Measurements from ENCODE around the gene MZT2B. TPM values are rescaled to one million over a fixed set of nuclear protein-coding genes. Genes with fewer than 3 reads are reported as not detected.
"Not testable (repeated sequence)": the region's sequence is repeated elsewhere in the genome, so short reads cannot be mapped to it uniquely, and the experiment has no call there.

The MZT2B gene
- total and polyA plus RNA-seq, 2 donors (not counting 1 experiment from before 2014, with no cell fraction given) = 119 to 152 TPM

DNA sequence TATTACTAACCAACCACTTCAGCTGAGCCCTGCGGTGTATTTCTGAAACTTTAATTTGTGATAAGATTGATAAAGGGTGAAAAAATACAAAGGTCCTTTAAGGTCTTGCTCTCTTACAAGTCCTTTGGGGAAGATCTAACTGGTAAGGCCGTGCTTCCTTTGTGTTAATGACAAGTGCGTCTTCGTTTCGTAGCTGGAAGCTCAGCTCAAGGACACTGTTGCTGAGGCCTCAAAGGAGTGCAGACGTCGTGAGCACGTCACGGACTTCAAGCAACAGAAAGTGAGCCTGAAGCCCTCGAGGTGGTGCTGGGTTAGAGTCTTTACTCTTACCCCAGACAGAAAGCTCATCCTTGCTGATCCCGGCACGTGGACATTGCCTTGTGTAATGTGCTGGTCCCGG lies 25.0 kb downstream of the MZT2B start:
- H3K27me3 ChIP-seq (replicated peaks in 1 of 4; ENCODE audit: control extremely low read depth in 1 of 4, control insufficient read depth in 3 of 4, insufficient read depth in 4 of 4, low read length in 3 of 4); H3K4me1 Mint-ChIP-seq; POLR2A ChIA-PET; ATAC-seq (ENCODE audit: low read depth); H3K9me3 ChIP-seq (ENCODE audit: control extremely low read depth in 1 of 3, control insufficient read depth in 2 of 3, insufficient read depth in 1 of 3, low read length in 2 of 3); H4K20me1 ChIP-seq (ENCODE audit: control insufficient read depth, insufficient read depth, low read length, poor library complexity, severe bottlenecking); H3K27ac ChIP-seq (ENCODE audit: low read length in 2 of 2); H3K9ac ChIP-seq (ENCODE audit: low read length); CTCF ChIA-PET; H3K4me1 ChIP-seq (ENCODE audit: control insufficient read depth in 2 of 2, insufficient read depth in 2 of 2, low read length in 2 of 2); H3K27ac Mint-ChIP-seq; H3K9me3 Mint-ChIP-seq (ENCODE audit: insufficient read depth); H3K4me2 ChIP-seq (replicated peaks; ENCODE audit: low read depth, low read length, poor library complexity, severe bottlenecking); H3K4me3 ChIP-seq (ENCODE audit: control extremely low read depth in 1 of 5, extremely low read depth in 1 of 5, insufficient read depth in 1 of 5, low read depth in 2 of 5, low read length in 4 of 5); DNase-seq; H2AFZ ChIP-seq (ENCODE audit: insufficient read depth, low read depth, low read length, poor library complexity, severe bottlenecking); H3K4me3 Mint-ChIP-seq; H3K79me2 ChIP-seq (ENCODE audit: control insufficient read depth, insufficient read depth, low read length); intact Hi-C loops (cut with micrococcal nuclease); H3K36me3 ChIP-seq (replicated peaks in 1 of 2; ENCODE audit: control extremely low read depth in 1 of 2, control insufficient read depth in 1 of 2, extremely low read depth in 1 of 2, insufficient read depth in 2 of 2, low read length in 1 of 2): not testable (repeated sequence)
- WGBS (ENCODE audit: insufficient coverage) = 91% methylated on average over 4 of the region's 13 CpGs
- peaks cover 12% of the 10 kb centered on the region for H3K27me3 Mint-ChIP-seq

GRCh38 chr2:130219147-130219546 lies 37.1 kb downstream of the MZT2B start:
- H3K4me1 ChIP-seq (ENCODE audit: control insufficient read depth in 2 of 2, insufficient read depth in 2 of 2, low read length in 2 of 2); DNase-seq; H3K27ac ChIP-seq (ENCODE audit: low read length in 2 of 2); CTCF ChIA-PET; H3K9me3 ChIP-seq (ENCODE audit: control extremely low read depth in 1 of 3, control insufficient read depth in 2 of 3, insufficient read depth in 1 of 3, low read length in 2 of 3); H3K9ac ChIP-seq (ENCODE audit: low read length); H3K27ac Mint-ChIP-seq; H2AFZ ChIP-seq (ENCODE audit: insufficient read depth, low read depth, low read length, poor library complexity, severe bottlenecking); H3K36me3 ChIP-seq (replicated peaks in 1 of 2; ENCODE audit: control extremely low read depth in 1 of 2, control insufficient read depth in 1 of 2, extremely low read depth in 1 of 2, insufficient read depth in 2 of 2, low read length in 1 of 2); H4K20me1 ChIP-seq (ENCODE audit: control insufficient read depth, insufficient read depth, low read length, poor library complexity, severe bottlenecking); H3K79me2 ChIP-seq (ENCODE audit: control insufficient read depth, insufficient read depth, low read length); H3K4me3 ChIP-seq (ENCODE audit: control extremely low read depth in 1 of 5, extremely low read depth in 1 of 5, insufficient read depth in 1 of 5, low read depth in 2 of 5, low read length in 4 of 5); intact Hi-C loops (cut with micrococcal nuclease); POLR2A ChIA-PET; H3K4me2 ChIP-seq (replicated peaks; ENCODE audit: low read depth, low read length, poor library complexity, severe bottlenecking); H3K4me3 Mint-ChIP-seq; ATAC-seq (ENCODE audit: low read depth); H3K27me3 ChIP-seq (replicated peaks in 1 of 4; ENCODE audit: control extremely low read depth in 1 of 4, control insufficient read depth in 3 of 4, insufficient read depth in 4 of 4, low read length in 3 of 4); H3K4me1 Mint-ChIP-seq; H3K9me3 Mint-ChIP-seq (ENCODE audit: insufficient read depth): not testable (repeated sequence)
- peaks cover 32% of the 10 kb centered on the region for H3K27me3 Mint-ChIP-seq
- WGBS (ENCODE audit: insufficient coverage) = no CpG with 5 or more reads among the region's 2 CpGs

DNA sequence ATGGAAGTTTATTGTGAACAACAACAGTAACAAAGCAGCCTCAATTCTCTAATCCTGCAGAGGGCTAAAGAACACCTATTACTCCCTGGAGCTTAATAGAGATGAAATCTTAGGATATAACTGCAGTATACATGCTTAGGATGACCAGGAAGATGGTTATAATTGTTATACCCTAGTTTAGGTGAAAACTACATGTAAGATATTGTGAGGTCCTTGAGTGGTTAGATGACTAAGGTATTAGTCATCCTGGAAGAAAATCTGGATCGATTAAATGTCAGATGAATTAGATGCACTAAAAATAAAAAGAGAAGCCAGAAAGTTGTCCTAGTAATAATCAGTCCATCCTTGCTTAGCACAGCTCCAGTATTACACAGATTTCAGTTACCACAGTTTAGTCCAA lies 38.4 kb downstream of the MZT2B start:
- H3K36me3 ChIP-seq (replicated peaks in 1 of 2; ENCODE audit: control extremely low read depth in 1 of 2, control insufficient read depth in 1 of 2, extremely low read depth in 1 of 2, insufficient read depth in 2 of 2, low read length in 1 of 2); DNase-seq; H3K4me2 ChIP-seq (replicated peaks; ENCODE audit: low read depth, low read length, poor library complexity, severe bottlenecking); H3K79me2 ChIP-seq (ENCODE audit: control insufficient read depth, insufficient read depth, low read length); H3K4me1 ChIP-seq (ENCODE audit: control insufficient read depth in 2 of 2, insufficient read depth in 2 of 2, low read length in 2 of 2); H3K4me1 Mint-ChIP-seq; H3K9me3 ChIP-seq (ENCODE audit: control extremely low read depth in 1 of 3, control insufficient read depth in 2 of 3, insufficient read depth in 1 of 3, low read length in 2 of 3); ATAC-seq (ENCODE audit: low read depth); intact Hi-C loops (cut with micrococcal nuclease); H4K20me1 ChIP-seq (ENCODE audit: control insufficient read depth, insufficient read depth, low read length, poor library complexity, severe bottlenecking); H3K9me3 Mint-ChIP-seq (ENCODE audit: insufficient read depth); H3K9ac ChIP-seq (ENCODE audit: low read length); H2AFZ ChIP-seq (ENCODE audit: insufficient read depth, low read depth, low read length, poor library complexity, severe bottlenecking); POLR2A ChIA-PET; CTCF ChIA-PET; H3K4me3 Mint-ChIP-seq; H3K4me3 ChIP-seq (ENCODE audit: control extremely low read depth in 1 of 5, extremely low read depth in 1 of 5, insufficient read depth in 1 of 5, low read depth in 2 of 5, low read length in 4 of 5); H3K27me3 ChIP-seq (replicated peaks in 1 of 4; ENCODE audit: control extremely low read depth in 1 of 4, control insufficient read depth in 3 of 4, insufficient read depth in 4 of 4, low read length in 3 of 4); H3K27ac ChIP-seq (ENCODE audit: low read length in 2 of 2); H3K27ac Mint-ChIP-seq: not testable (repeated sequence)
- WGBS (ENCODE audit: insufficient coverage) = no CpG with 5 or more reads among the region's 1 CpG
- H3K27me3 Mint-ChIP-seq = peaks cover 26% of the 10 kb centered on the region

DNA sequence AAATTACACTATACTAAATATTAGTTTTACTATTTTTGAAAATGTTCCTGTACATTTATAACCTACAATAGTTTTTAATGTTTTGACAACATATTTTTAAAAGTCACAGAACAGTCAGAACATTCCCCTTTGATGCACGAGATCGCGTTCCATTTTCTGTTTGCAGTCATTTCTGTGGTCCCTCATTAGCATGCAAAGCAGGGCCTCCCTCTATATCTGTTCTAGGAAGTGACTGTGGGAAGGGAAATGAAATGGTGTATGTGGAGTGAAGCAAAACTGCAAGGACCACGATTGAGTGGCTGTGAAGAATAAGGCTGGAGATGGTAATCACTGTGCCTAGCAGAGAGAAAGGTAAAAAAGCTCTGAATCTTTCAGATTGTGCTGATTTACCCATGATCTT lies 40.5 kb downstream of the MZT2B start:
- H3K27me3 Mint-ChIP-seq = peaks cover 21% of the 10 kb centered on the region

More for the DNA sequence above, 40.5 kb downstream of the MZT2B start:
- DNase-seq; H3K9me3 ChIP-seq (ENCODE audit: control extremely low read depth in 1 of 3, control insufficient read depth in 2 of 3, insufficient read depth in 1 of 3, low read length in 2 of 3); H2AFZ ChIP-seq (ENCODE audit: insufficient read depth, low read depth, low read length, poor library complexity, severe bottlenecking); H3K4me1 ChIP-seq (ENCODE audit: control insufficient read depth in 2 of 2, insufficient read depth in 2 of 2, low read length in 2 of 2); H3K27ac ChIP-seq (ENCODE audit: low read length in 2 of 2); H3K4me3 ChIP-seq (ENCODE audit: control extremely low read depth in 1 of 5, extremely low read depth in 1 of 5, insufficient read depth in 1 of 5, low read depth in 2 of 5, low read length in 4 of 5); H3K27me3 ChIP-seq (replicated peaks in 1 of 4; ENCODE audit: control extremely low read depth in 1 of 4, control insufficient read depth in 3 of 4, insufficient read depth in 4 of 4, low read length in 3 of 4); H4K20me1 ChIP-seq (ENCODE audit: control insufficient read depth, insufficient read depth, low read length, poor library complexity, severe bottlenecking); intact Hi-C loops (cut with micrococcal nuclease); CTCF ChIA-PET; H3K9me3 Mint-ChIP-seq (ENCODE audit: insufficient read depth); ATAC-seq (ENCODE audit: low read depth); H3K4me3 Mint-ChIP-seq; H3K79me2 ChIP-seq (ENCODE audit: control insufficient read depth, insufficient read depth, low read length); H3K9ac ChIP-seq (ENCODE audit: low read length); H3K4me1 Mint-ChIP-seq; H3K4me2 ChIP-seq (replicated peaks; ENCODE audit: low read depth, low read length, poor library complexity, severe bottlenecking); H3K27ac Mint-ChIP-seq; POLR2A ChIA-PET; H3K36me3 ChIP-seq (replicated peaks in 1 of 2; ENCODE audit: control extremely low read depth in 1 of 2, control insufficient read depth in 1 of 2, extremely low read depth in 1 of 2, insufficient read depth in 2 of 2, low read length in 1 of 2): not testable (repeated sequence)
- WGBS (ENCODE audit: insufficient coverage) = no CpG with 5 or more reads among the region's 4 CpGs
